Gastrocnemius medialis (tissue), 4 donors: ENCODE measurements around the gene TMEM131L. TPM values are rescaled to one million over a fixed set of nuclear protein-coding genes. Genes with fewer than 3 reads are reported as not detected.
A peak's percentile ranks its signal among the peaks of the same experiment; 100 is the strongest.

ENCODE experiments used
- ATAC-seq, 2 donors: fragments of 150-250 bp; one replicate each; pipeline ENCODE4 v1.9.1; 2016
- DNase-seq, 2 donors: peaks; one replicate each; pipeline ENCODE4 v3.0.0-alpha.2; 2019
- H3K27ac ChIP-seq, 4 donors: fragments of 200-600 bp; sonication (generic); 1 replicate in 1 of 4; 2 replicates in 3 of 4; pipeline ENCODE4 v1.5.1; 2016 to 2018; ENCODE audit warnings: mild to moderate bottlenecking in 2 of 4, moderate library complexity in 1 of 4
- H3K27me3 ChIP-seq, 3 donors: fragments of 200-600 bp; sonication (generic) in 2 of 3; 1 replicate in 1 of 3; 2 replicates in 2 of 3; pipeline versions ENCODE4 v1.5.1 to v1.6.0; 2016 to 2019; ENCODE audit warnings: mild to moderate bottlenecking in 1 of 3, moderate library complexity in 1 of 3
- H3K36me3 ChIP-seq, 2 donors: fragments of 200-600 bp; sonication (generic) in 1 of 2; one replicate each; pipeline ENCODE4 v1.5.1; 2017 to 2018
- H3K4me1 ChIP-seq, 2 donors: fragments of 200-600 bp; sonication (generic) in 1 of 2; one replicate each; pipeline ENCODE4 v1.5.1; 2016 to 2017; ENCODE audit warnings: mild to moderate bottlenecking in 2 of 2
- H3K4me3 ChIP-seq, 4 donors: fragments of 200-600 bp; sonication (generic) in 3 of 4; 1 replicate in 1 of 4; 2 replicates in 3 of 4; pipeline ENCODE4 v1.5.1; 2016 to 2019; ENCODE audit warnings: mild to moderate bottlenecking in 2 of 4
- H3K9me3 ChIP-seq, 3 donors: fragments of 200-600 bp; sonication (generic) in 2 of 3; 1 replicate in 1 of 3; 2 replicates in 2 of 3; pipeline ENCODE4 v1.5.1; 2016 to 2019
- CTCF ChIP-seq, 5 experiments: fragments of 450-650 bp in 3 of 5; fragments of 200-600 bp in 2 of 5; sonication (generic) in 2 of 5; IDR thresholded peaks in 4 of 5; conservative IDR thresholded peaks in 1 of 5; 1 replicate in 4 of 5; 2 replicates in 1 of 5; pipeline ENCODE4 v1.5.1; 2016 to 2019; ENCODE audit warnings: antibody characterized with exemption in 5 of 5, mild to moderate bottlenecking in 3 of 5, moderate library complexity in 3 of 5
- POLR2A ChIP-seq, 2 donors: fragments of 450-650 bp; IDR thresholded peaks; one replicate each; pipeline ENCODE4 v1.6.1; 2017; ENCODE audit warnings: antibody characterized with exemption in 2 of 2, mild to moderate bottlenecking in 2 of 2, moderate library complexity in 2 of 2
- in situ Hi-C, 4 donors: fragments of 200-750 bp; cut with MboI; loops; one replicate each; pipeline versions ENCODE4 v1.15.0 to v1.8.0; 2017; ENCODE audit warnings: low sequenced_read_pairs in 4 of 4
- intact Hi-C: fragments of 100-400 bp; cut with DNase I; formaldehyde crosslinking; loops from one replicate; pipeline ENCODE4 v1.15.1; 2023; ENCODE audit warnings: low total_unique reads
- total RNA-seq, 4 donors: library from RNA; depleted of rRNA; stranded (reverse); fragments of >200 nt; gene quantifications; one replicate each; pipeline versions ENCODE4 v1.1.0 to v1.2.3, GENCODE V29; 2016

Gene TMEM131L
- total RNA-seq, 4 donors from 2014 or later = 4.6 to 21.4 (median 9.5) TPM

DNA sequence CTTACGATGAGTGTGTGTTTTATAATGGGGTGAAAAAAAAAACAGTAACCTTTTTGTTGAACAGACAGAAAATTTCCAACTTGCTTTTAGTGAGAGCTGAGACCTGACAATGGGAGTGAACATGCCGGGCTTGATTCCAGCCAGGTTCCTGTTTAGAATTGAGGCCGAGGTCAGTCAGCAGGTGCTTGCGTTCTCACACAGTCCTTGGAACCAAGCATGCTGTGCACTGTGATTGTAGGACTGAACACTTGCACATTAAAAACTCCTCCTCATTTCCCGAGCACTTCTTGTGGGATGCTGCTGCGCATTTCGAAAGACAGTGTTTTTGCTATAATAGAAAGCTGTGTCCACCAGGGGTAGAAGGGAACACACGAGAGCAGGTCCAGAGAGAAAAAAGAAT is 51.8 kb downstream of the TMEM131L start:
- Histone ChIP-seq H3K27ac (peak overlapping the region; percentile 60 to 78 (median 74)), H3K4me3 (peak overlapping the region in 2 of 4 donors; percentile 12 to 16), H3K36me3 (no peaks in the 10 kb centered on the region), H3K4me1 (peaks cover 51% of the 10 kb centered on the region in 2 donors), H3K9me3 (no peaks in the 10 kb centered on the region), H3K27me3 (no peaks in the 10 kb centered on the region)
- DNase-seq = peak; percentile 60 to 64
- peak; percentile 70 to 73 for ATAC-seq
- in situ Hi-C loops (no loop called here), intact Hi-C loops (no loop called here)
- TF ChIP-seq CTCF (IDR thresholded peaks at IDR 0.05 in 4 of 5, conservative IDR thresholded peaks at IDR 0.05 in 1 of 5) (no peak), POLR2A (IDR thresholded peaks at IDR 0.05) (no peak)

GRCh38 chr4:153518637-153519389 is 52.7 kb downstream of the TMEM131L start:
- TF ChIP-seq CTCF (IDR thresholded peaks at IDR 0.05 in 4 of 5, conservative IDR thresholded peaks at IDR 0.05 in 1 of 5) (no peak), POLR2A (IDR thresholded peaks at IDR 0.05) (no peak)
- intact Hi-C loops = no loop called here
- Histone ChIP-seq H3K4me1 (peaks cover 48 to 55% of the 10 kb centered on the region in 2 donors), H3K4me3 (peak overlapping the region in 3 of 4 donors; percentile 1 to 16 (median 12)), H3K36me3 (no peaks in the 10 kb centered on the region), H3K27me3 (no peaks in the 10 kb centered on the region), H3K27ac (peak overlapping the region; percentile 60 to 78 (median 74)), H3K9me3 (no peaks in the 10 kb centered on the region)
- DNase-seq (no peak), ATAC-seq (peak; percentile 25 to 47)
- in situ Hi-C loops = no loop called here

- in situ Hi-C loops = no loop called here
- intact Hi-C loops = no loop called here
- no peaks in the 10 kb centered on the region for H3K36me3 ChIP-seq
- H3K4me3 ChIP-seq = no peak overlapping the region
- ATAC-seq (peak; percentile 78 to 79), DNase-seq (no peak)
- peak overlapping the region; percentile 60 to 78 (median 74) for H3K27ac ChIP-seq
- peaks cover 48 to 58% of the 10 kb centered on the region in 2 donors for H3K4me1 ChIP-seq
- H3K9me3 ChIP-seq = no peaks in the 10 kb centered on the region
- TF ChIP-seq POLR2A (IDR thresholded peaks at IDR 0.05) (no peak), CTCF (IDR thresholded peaks at IDR 0.05 in 4 of 5, conservative IDR thresholded peaks at IDR 0.05 in 1 of 5) (no peak)
- H3K27me3 ChIP-seq = no peaks in the 10 kb centered on the region
Measured at GRCh38 chr4:153519687-153520086, 53.5 kb downstream of the TMEM131L start.

DNA sequence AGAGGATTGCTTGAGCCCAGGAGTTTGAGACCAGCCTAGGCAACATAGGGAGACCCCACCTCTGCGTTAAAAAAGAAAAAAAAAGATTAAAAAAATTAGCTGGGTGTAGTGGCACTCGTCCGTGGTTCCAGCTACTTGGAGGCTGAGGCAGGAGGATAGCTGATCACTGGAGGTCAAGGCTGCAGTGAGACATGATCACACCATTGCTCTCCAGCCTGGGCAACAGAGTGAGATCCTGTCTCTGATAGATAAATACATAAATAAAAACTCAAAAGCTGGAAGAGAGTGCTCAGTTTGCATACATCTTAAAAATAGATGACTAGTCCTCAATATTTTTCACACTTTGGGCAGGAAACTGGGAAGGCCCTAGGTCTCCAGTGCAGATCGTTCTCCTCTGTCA is 54.1 kb downstream of the TMEM131L start:
- in situ Hi-C loops = no loop called here
- TF ChIP-seq POLR2A (IDR thresholded peaks at IDR 0.05) = no peak
- no peak for TF ChIP-seq CTCF (IDR thresholded peaks at IDR 0.05 in 4 of 5, conservative IDR thresholded peaks at IDR 0.05 in 1 of 5)
- intact Hi-C loops = no loop called here
- H3K4me3 ChIP-seq = no peak overlapping the region
- peaks cover 53 to 59% of the 10 kb centered on the region in 2 donors for H3K4me1 ChIP-seq
- ATAC-seq (no peak), DNase-seq (no peak)
- H3K27ac ChIP-seq = peak overlapping the region; percentile 60 to 78 (median 74)
- H3K9me3 ChIP-seq = no peaks in the 10 kb centered on the region
- no peaks in the 10 kb centered on the region for H3K36me3 ChIP-seq
- H3K27me3 ChIP-seq = no peaks in the 10 kb centered on the region
